ENCODE measurements around the gene CACNA1C.
"Not testable (repeated sequence)": the region's sequence is repeated elsewhere in the genome, so short reads cannot be mapped to it uniquely, and the experiment has no call there.

Gene CACNA1C

GRCh38 chr12:2112401-2112800 lies 59.6 kb downstream of the CACNA1C start:
- DNase-seq (ENCODE audit: low read depth): no peak

GRCh38 chr12:2113119-2113912 lies 60.5 kb downstream of the CACNA1C start:
- DNase-seq (ENCODE audit: low read depth): no peak

GRCh38 chr12:2114071-2114470 lies 61.3 kb downstream of the CACNA1C start:
- no peak for DNase-seq (ENCODE audit: low read depth)

- DNase-seq (ENCODE audit: low read depth): no peak
Observed at GRCh38 chr12:2115101-2115845, 62.5 kb downstream of the CACNA1C start.

- no peak for DNase-seq (ENCODE audit: low read depth)
Observed at GRCh38 chr12:2117541-2117940, 64.8 kb downstream of the CACNA1C start.

GRCh38 chr12:2118061-2118460 lies 65.3 kb downstream of the CACNA1C start:
- DNase-seq (ENCODE audit: low read depth): no peak

- no peak for DNase-seq (ENCODE audit: low read depth)
Observed at GRCh38 chr12:2118481-2119255, 65.9 kb downstream of the CACNA1C start.

GRCh38 chr12:2119266-2119665 lies 66.5 kb downstream of the CACNA1C start:
- DNase-seq (ENCODE audit: low read depth): no peak

- no peak for DNase-seq (ENCODE audit: low read depth)
Observed at GRCh38 chr12:2120982-2121758, 68.4 kb downstream of the CACNA1C start.

GRCh38 chr12:2124466-2125023 lies 71.8 kb downstream of the CACNA1C start:
- DNase-seq (ENCODE audit: low read depth): no peak

GRCh38 chr12:2125651-2126522 lies 73.1 kb downstream of the CACNA1C start:
- DNase-seq (ENCODE audit: low read depth): no peak

GRCh38 chr12:2126676-2127406 lies 74.1 kb downstream of the CACNA1C start:
- no peak for DNase-seq (ENCODE audit: low read depth)

GRCh38 chr12:2129076-2129475 lies 76.3 kb downstream of the CACNA1C start:
- no peak for DNase-seq (ENCODE audit: low read depth)

GRCh38 chr12:2135661-2136418 lies 83.1 kb downstream of the CACNA1C start:
- DNase-seq (ENCODE audit: low read depth): not testable (repeated sequence)

- DNase-seq (ENCODE audit: low read depth): no peak
Observed at GRCh38 chr12:2136901-2137300, 84.1 kb downstream of the CACNA1C start.

GRCh38 chr12:2137711-2138110 lies 84.9 kb downstream of the CACNA1C start:
- DNase-seq (ENCODE audit: low read depth): no peak

GRCh38 chr12:2138294-2138693 lies 85.5 kb downstream of the CACNA1C start:
- DNase-seq (ENCODE audit: low read depth): no peak

GRCh38 chr12:2138871-2139308 lies 86.1 kb downstream of the CACNA1C start:
- no peak for DNase-seq (ENCODE audit: low read depth)

- no peak for DNase-seq (ENCODE audit: low read depth)
Observed at GRCh38 chr12:2139651-2140050, 86.9 kb downstream of the CACNA1C start.
